Left lung (tissue), 10 donors: ENCODE results near the gene LPIN3. TPM values are rescaled to one million over a fixed set of nuclear protein-coding genes. Genes with fewer than 3 reads are reported as not detected.

Experiments used
- ATAC-seq: fragments of 200-7000 bp; cut with Tn5 transposase; one replicate; pipeline ENCODE4 v1.9.1; 2020; ENCODE audit warnings: moderate library complexity
- DNase-seq, 4 donors: peaks; one replicate each; pipeline ENCODE4 v3.0.0-alpha.2; 2013 to 2020
- H3K27ac ChIP-seq, 2 donors: fragments of 200-600 bp; sonication (generic) in 1 of 2; one replicate each; pipeline versions ENCODE4 v1.5.0 to v1.8.0; 2020 to 2021
- H3K27me3 ChIP-seq, 2 donors: fragments of 200-600 bp; sonication (generic) in 1 of 2; one replicate each; pipeline versions ENCODE4 v1.5.0 to v1.8.0; 2020 to 2021
- H3K36me3 ChIP-seq, 2 donors: fragments of 200-600 bp; sonication (generic) in 1 of 2; one replicate each; pipeline versions ENCODE4 v1.5.0 to v1.8.0; 2020 to 2021
- H3K4me1 ChIP-seq, 2 donors: fragments of 200-600 bp; one replicate each; pipeline ENCODE4 v1.8.0; 2021
- H3K4me3 ChIP-seq, 2 donors: fragments of 200-600 bp; sonication (generic) in 1 of 2; one replicate each; pipeline versions ENCODE4 v1.5.0 to v1.8.0; 2020 to 2021; ENCODE audit warnings: mild to moderate bottlenecking in 1 of 2
- H3K9me3 ChIP-seq, 2 donors: fragments of 200-600 bp; sonication (generic) in 1 of 2; one replicate each; pipeline versions ENCODE4 v1.5.0 to v1.8.0; 2020 to 2021
- CTCF ChIP-seq, 2 donors: fragments of 200-600 bp; sonication (generic) in 1 of 2; IDR thresholded peaks; one replicate each; pipeline versions ENCODE4 v1.5.0 to v1.8.0; 2021; ENCODE audit warnings: antibody characterized with exemption in 2 of 2
- intact Hi-C, 2 donors: fragments of 100-400 bp; cut with DNase I; formaldehyde crosslinking; loops; one replicate each; pipeline versions ENCODE4 v1.11.2 to v1.14.2; 2022
- polyA plus RNA-seq, 6 donors: library from polyadenylated mRNA; unstranded; fragments of 120-200 nt; gene quantifications; one replicate each; pipeline ENCODE4 v1.2.1, GENCODE V29; 2013; ENCODE audit not compliant: insufficient read length in 6 of 6
- total RNA-seq, 2 donors: library from RNA; stranded (reverse); fragmentation: NEBNext Ultra II Directional; extraction: Animal tissue kit (Norgen Biotek cat#: 25700); gene quantifications; one replicate each; pipeline ENCODE4 v1.2.1, GENCODE V29; 2021
- donor health status: DM: no; HTN: yes; CAD: no.
- donor health status: DM: no; HTN: no; CAD: no.

LPIN3 gene
- total and polyA plus RNA-seq, 8 donors = 9.6 to 20.4 (median 14.2) TPM

GRCh38 chr20:41358230-41358629, 17.6 kb downstream of the LPIN3 start:
- no peak overlapping the region for H3K27ac ChIP-seq
- H3K4me1 ChIP-seq = no peaks in the 10 kb centered on the region
- H3K9me3 ChIP-seq = no peaks in the 10 kb centered on the region
- intact Hi-C loops = no loop called here
- H3K4me3 ChIP-seq = no peak overlapping the region
- ATAC-seq (no peak), DNase-seq (no peak)
- TF ChIP-seq CTCF (IDR thresholded peaks at IDR 0.05) = no peak
- peaks cover 0 to 11% of the 10 kb centered on the region in 2 donors for H3K36me3 ChIP-seq
- no peaks in the 10 kb centered on the region for H3K27me3 ChIP-seq

- Histone ChIP-seq H3K4me1 (no peaks in the 10 kb centered on the region), H3K36me3 (peaks cover 0 to 11% of the 10 kb centered on the region in 2 donors), H3K27ac (no peak overlapping the region), H3K4me3 (no peak overlapping the region), H3K27me3 (peaks cover 0 to 2% of the 10 kb centered on the region in 2 donors), H3K9me3 (no peaks in the 10 kb centered on the region)
- DNase-seq (peak in 1 of 4 donors; percentile 45), ATAC-seq (no peak)
- intact Hi-C loops = no loop called here
- no peak for TF ChIP-seq CTCF (IDR thresholded peaks at IDR 0.05)
Observed at GRCh38 chr20:41358717-41359116, 18.1 kb downstream of the LPIN3 start.

GRCh38 chr20:41359541-41360011, 19.0 kb downstream of the LPIN3 start:
- no peak for TF ChIP-seq CTCF (IDR thresholded peaks at IDR 0.05)
- Histone ChIP-seq H3K4me3 (no peak overlapping the region), H3K27me3 (peaks cover 5 to 11% of the 10 kb centered on the region in 2 donors), H3K36me3 (peaks cover 0 to 11% of the 10 kb centered on the region in 2 donors), H3K27ac (no peak overlapping the region), H3K4me1 (no peaks in the 10 kb centered on the region), H3K9me3 (no peaks in the 10 kb centered on the region)
- peak in 1 of 4 donors; percentile 50 for DNase-seq
- ATAC-seq = no peak
- intact Hi-C loops = no loop called here

DNA sequence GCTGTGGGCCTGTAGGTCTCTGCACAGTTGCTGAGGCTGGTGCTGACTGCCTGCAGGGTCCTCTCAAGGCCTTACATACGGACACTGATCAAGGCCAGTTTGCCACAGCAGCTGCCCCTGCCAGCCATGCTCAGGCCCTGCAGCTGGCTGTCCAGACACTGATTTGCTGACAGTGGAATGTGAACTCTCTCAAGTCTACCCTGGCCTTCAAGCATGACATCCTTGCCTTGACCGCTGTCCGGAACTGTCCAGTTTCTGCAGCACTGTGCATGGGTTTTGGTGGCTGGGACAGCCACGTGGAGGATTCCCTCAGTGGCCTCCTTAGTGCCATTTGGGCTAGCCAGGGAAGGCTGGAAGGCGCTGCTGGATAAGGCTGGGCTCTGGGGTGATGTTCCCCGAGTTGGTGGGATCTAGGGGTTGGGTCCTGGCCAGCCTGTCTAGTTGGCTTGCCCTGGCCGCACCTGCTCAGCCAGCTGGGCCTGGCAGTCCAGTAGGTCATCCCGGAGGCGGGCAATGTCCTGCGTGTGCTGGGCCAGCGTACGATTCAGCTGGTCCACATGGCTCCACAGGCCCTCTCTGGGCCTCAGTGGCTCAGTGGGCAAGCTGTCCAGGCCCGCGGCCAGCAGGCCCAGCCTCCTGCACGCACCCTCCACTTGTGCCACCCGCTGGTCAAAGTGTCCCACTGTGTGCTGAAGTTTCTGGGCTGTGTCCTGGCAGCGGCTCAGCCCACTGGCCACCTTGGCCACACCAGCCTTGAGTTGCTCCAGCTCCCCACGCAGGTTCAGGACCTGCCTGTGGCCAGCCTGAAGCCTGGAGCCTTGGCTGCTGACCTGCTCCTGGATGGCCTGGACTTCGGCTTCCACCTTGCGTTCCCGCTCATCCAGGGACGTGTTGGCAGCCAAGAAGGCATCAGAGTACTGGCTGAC, 20.5 kb downstream of the LPIN3 start:
- Histone ChIP-seq H3K27me3 (peaks cover 20 to 26% of the 10 kb centered on the region in 2 donors), H3K9me3 (no peaks in the 10 kb centered on the region), H3K27ac (no peak overlapping the region), H3K4me3 (no peak overlapping the region), H3K4me1 (peaks cover 0 to 6% of the 10 kb centered on the region in 2 donors), H3K36me3 (peaks cover 0 to 11% of the 10 kb centered on the region in 2 donors)
- no peak for TF ChIP-seq CTCF (IDR thresholded peaks at IDR 0.05)
- peak in 1 of 4 donors; percentile 60 for DNase-seq
- no peak for ATAC-seq
- intact Hi-C loops = no loop called here
